K562 (cell line): Measurements from ENCODE around the gene PIP4K2C. TPM values are rescaled to one million over a fixed set of nuclear protein-coding genes. Genes with fewer than 3 reads are reported as not detected.

ENCODE experiments used
- ATAC-seq: fragments of 200-7000 bp; cut with Tn5 transposase; 3 replicates; pipeline ENCODE4 v1.9.1; 2020; ENCODE audit warnings: moderate library complexity
- BruUV-seq: library from RNA; stranded (reverse); fragments of 400-500 nt; replicated peaks from 2 replicates; lab custom pipeline; 2021; lab: Mats Ljungman, UMichigan
- CTCF ChIA-PET: fragments of 300-600 bp; formaldehyde crosslinking; extraction: SDS; loops from one replicate; lab custom pipeline; 2021; ENCODE audit warnings: low intra/inter-chr PET ratio; lab: Yijun Ruan, JAX
- POLR2A ChIA-PET: fragments of 300-600, 350-650 bp; sonication (Branson Sonifier 250); formaldehyde crosslinking; extraction: SDS; loops from one replicate; lab custom pipeline; 2021; ENCODE audit warnings: antibody characterized with exemption, inconsistent platforms; lab: Yijun Ruan, JAX
- DNase-seq, 4 experiments: peaks; one replicate each; pipeline versions ENCODE4 v3.0.0 to v3.0.0-alpha.2; 2011 to 2018; ENCODE audit warnings: low spot score in 3 of 4, mixed read lengths in 3 of 4; ENCODE audit errors: extremely low read depth in 1 of 4
- FAIRE-seq: peaks from 2 replicates; lab custom pipeline; 2011; peaks lifted over from hg19 to GRCh38; lab: Jason Lieb, UNC
- H2AFZ ChIP-seq: 2 replicates; pipeline ENCODE4 v1.6.0; 2011; ENCODE audit warnings: low read depth, low read length, control low read depth, inconsistent platforms
- H3K27ac ChIP-seq: fragments of 200-600 bp; 3 replicates; pipeline ENCODE4 v1.8.0; 2011; ENCODE audit warnings: low read depth, mild to moderate bottlenecking, control low read depth, inconsistent platforms, low read length, moderate library complexity, mixed read lengths; ENCODE audit errors: extremely low read depth
- H3K27me3 ChIP-seq, 2 experiments: fragments of 300-600 bp in 1 of 2; 2 replicates in 1 of 2; 3 replicates in 1 of 2; pipeline versions ENCODE4 v1.6.0 to v1.8.0; 2011; ENCODE audit warnings: inconsistent platforms in 2 of 2, low read length in 2 of 2, mild to moderate bottlenecking in 1 of 2, mixed read lengths in 1 of 2, moderate library complexity in 1 of 2; ENCODE audit not compliant: control insufficient read depth in 2 of 2, insufficient read depth in 2 of 2
- H3K36me3 ChIP-seq: fragments of 300-600 bp; 3 replicates; pipeline ENCODE4 v1.8.0; 2011; ENCODE audit warnings: mild to moderate bottlenecking, low read length, inconsistent platforms; ENCODE audit not compliant: control insufficient read depth, insufficient read depth
- H3K4me1 ChIP-seq, 2 experiments: fragments of 200-600 bp in 1 of 2; replicated peaks in 1 of 2; 2 replicates in 1 of 2; 3 replicates in 1 of 2; pipeline versions ENCODE4 v1.5.1 to v1.8.0; 2011; ENCODE audit warnings: inconsistent platforms in 2 of 2, low read length in 2 of 2, mild to moderate bottlenecking in 1 of 2, mixed read lengths in 1 of 2, moderate library complexity in 1 of 2; ENCODE audit not compliant: control insufficient read depth in 2 of 2, insufficient read depth in 2 of 2
- H3K4me2 ChIP-seq: 2 replicates; pipeline ENCODE4 v1.6.1; 2011; ENCODE audit warnings: low read length, control low read depth, inconsistent platforms, mixed read lengths; ENCODE audit not compliant: insufficient read depth
- H3K4me3 ChIP-seq: fragments of 200-600 bp; sonication (generic), shearing (Covaris generic); 2 replicates; pipeline ENCODE4 v1.5.1; 2016; ENCODE audit warnings: control low read depth, inconsistent platforms
- H3K79me2 ChIP-seq: fragments of 200-600 bp; 3 replicates; pipeline ENCODE4 v1.8.0; 2011; ENCODE audit warnings: low read length, inconsistent platforms; ENCODE audit not compliant: control insufficient read depth, insufficient read depth
- H3K9ac ChIP-seq, 2 experiments: 2 replicates each; pipeline versions ENCODE4 v1.6.0 to v1.6.1; 2011; ENCODE audit warnings: low read depth in 2 of 2, low read length in 2 of 2, control low read depth in 1 of 2, inconsistent platforms in 1 of 2, mild to moderate bottlenecking in 1 of 2, mixed read lengths in 1 of 2; ENCODE audit not compliant: insufficient read depth in 1 of 2
- H3K9me1 ChIP-seq: one replicate; pipeline ENCODE4 v1.6.0; 2011; ENCODE audit warnings: inconsistent platforms, mild to moderate bottlenecking, low read length, moderate library complexity; ENCODE audit not compliant: control insufficient read depth, insufficient read depth
- H3K9me3 ChIP-seq: replicated peaks from 2 replicates; pipeline ENCODE4 v1.5.1; 2011; ENCODE audit warnings: low read depth, low read length, inconsistent platforms; ENCODE audit not compliant: control insufficient read depth, insufficient read depth
- H4K20me1 ChIP-seq: replicated peaks from 2 replicates; pipeline ENCODE4 v1.6.1; 2011; ENCODE audit warnings: low read length, inconsistent platforms, mixed read lengths; ENCODE audit not compliant: control insufficient read depth, insufficient read depth
- ADNP ChIP-seq: fragments of 200-800 bp; sonication (Bioruptor generic); IDR thresholded peaks from 2 replicates; pipeline ENCODE4 v1.6.1; 2016; ENCODE audit warnings: missing genetic modification characterization, missing compliant biosample characterization
- DMBX1 ChIP-seq: fragments of 250-450 bp; sonication (Bioruptor Pico); IDR thresholded peaks from 2 replicates; pipeline ENCODE4 v1.8.0; 2022; ENCODE audit warnings: inconsistent platforms, mild to moderate bottlenecking, moderate library complexity, borderline replicate concordance
- NFIC ChIP-seq: fragments of 450-650 bp; IDR thresholded peaks from 2 replicates; pipeline ENCODE4 v1.6.1; 2017; ENCODE audit warnings: mild to moderate bottlenecking, inconsistent platforms
- RAD51 ChIP-seq: fragments of 450-650 bp; IDR thresholded peaks from 2 replicates; pipeline ENCODE4 v1.7.1; 2016; ENCODE audit warnings: low read depth, mild to moderate bottlenecking, borderline replicate concordance
- SOX6 ChIP-seq: fragments of 450-650 bp; IDR thresholded peaks from 2 replicates; pipeline ENCODE4 v1.6.1; 2014; ENCODE audit warnings: mild to moderate bottlenecking
- ZBTB33 ChIP-seq: sonication (generic); formaldehyde crosslinking; IDR thresholded peaks from 2 replicates; pipeline ENCODE4 v1.8.1; 2023; ENCODE audit warnings: mild to moderate bottlenecking, missing genetic modification reagents
- ZNF24 ChIP-seq: fragments of 450-650 bp; IDR thresholded peaks from 2 replicates; pipeline ENCODE4 v1.6.1; 2016
- ZNF407 ChIP-seq: fragments of 450-650 bp; IDR thresholded peaks from 2 replicates; pipeline ENCODE4 v1.6.1; 2016; ENCODE audit warnings: low read depth
- WGBS: fragments of 100-300 bp; shearing (Covaris generic); methylation state at CpG from one replicate; pipeline ENCODE4 v1.1.6; 2016; ENCODE audit warnings: low coverage, mixed read lengths; ENCODE audit not compliant: insufficient coverage; ENCODE audit errors: missing lambda C conversion rate; 5-methylcytosine and 5-hydroxymethylcytosine counted together
- in situ Hi-C: fragments of 300-500 bp; cut with MboI; formaldehyde crosslinking; loops from 4 replicates; pipeline ENCODE4 v1.15.0; 2018; ENCODE audit warnings: inconsistent platforms, mixed read lengths
- intact Hi-C: fragments of 100-400 bp; cut with micrococcal nuclease; formaldehyde crosslinking; loops from 2 replicates; pipeline ENCODE4 v1.14.2; 2022
- polyA plus RNA-seq, 8 experiments: library from polyadenylated mRNA; depleted of rRNA in 4 of 8; stranded (reverse) in 5 of 8; unstranded in 3 of 8; fragments of >200 nt; fragmentation: Nextera tagmentation in 2 of 8; fragmentation: Illumina TruSeq in 1 of 8; extraction: Ambion mirVana in 2 of 8; extraction: Trizol in 1 of 8; gene quantifications; 2 replicates each; pipeline versions ENCODE4 v1.2.1 to v1.2.3, GENCODE V29; 2011 to 2014; ENCODE audit warnings: inconsistent platforms in 1 of 8, missing spikeins in 1 of 8
- total RNA-seq, 7 experiments: library from RNA; depleted of rRNA in 6 of 7; stranded (reverse); fragments of >200 nt in 6 of 7; fragmentation: Illumina TruSeq in 2 of 7; extraction: Trizol in 2 of 7; gene quantifications; 2 replicates each; pipeline versions ENCODE4 v1.2.1 to v1.2.3, GENCODE V29; 2011 to 2021; ENCODE audit warnings: low replicate concordance in 1 of 7

The PIP4K2C gene
- total and polyA plus RNA-seq, 9 of the 15 experiments (the other 6 are each of a cell fraction or from before 2014, with no cell fraction given) = 9.0 to 41.4 (median 18.3) TPM

GRCh38 chr12:57616383-57617101 is 25.6 kb downstream of the PIP4K2C start:
- TF ChIP-seq SOX6 (no peak), NFIC (peak; percentile 80), ZBTB33 (no peak), DMBX1 (CRISPR knock-in tag) (no peak), ZNF24 (no peak), RAD51 (no peak), ZNF407 (no peak), ADNP (tag) (no peak)
- intact Hi-C loops = no loop called here
- in situ Hi-C loops = no loop called here
- FAIRE-seq (no peak), DNase-seq (no peak), ATAC-seq (no peak)
- no TSS peak for BruUV-seq
- H3K27ac ChIP-seq = no peak overlapping the region
- no peak overlapping the region for H3K4me2 ChIP-seq
- no peaks in the 10 kb centered on the region for H4K20me1 ChIP-seq
- H3K9ac ChIP-seq = no peak overlapping the region; a peak in 1 of 4 replicates
- peaks cover 43 to 52% of the 10 kb centered on the region in 2 experiments for H3K4me1 ChIP-seq
- H3K9me1 ChIP-seq = peaks cover 4% of the 10 kb centered on the region
- H3K36me3 ChIP-seq = peaks cover 16% of the 10 kb centered on the region; the same call in 2 of the 3 replicates
- no peaks in the 10 kb centered on the region for H3K27me3 ChIP-seq
- WGBS = 58% methylated on average over 3 of the region's 3 CpGs
- no peak overlapping the region for H3K4me3 ChIP-seq
- H3K79me2 ChIP-seq = peaks cover 2% of the 10 kb centered on the region; the same call in 2 of the 3 replicates
- no peaks in the 10 kb centered on the region for H3K9me3 ChIP-seq
- ChIA-PET POLR2A (interaction anchor here (0.7 to 1.0 kb wide), 7 partner anchors 9 to 186 kb away, joined by 3 to 5 read pairs (median 3); no protein-coding TSS in a partner anchor), CTCF (no interaction called here)
- H2AFZ ChIP-seq = no peak overlapping the region
